NCI-H146 (cell line): Measurements from ENCODE around the gene ABCC9.
"Not testable (repeated sequence)": the region's sequence is repeated elsewhere in the genome, so short reads cannot be mapped to it uniquely, and the experiment has no call there.

Source experiments
- DNase-seq: peaks from one replicate; lab custom pipeline; 2025; lab: John Stamatoyannopoulos, UW

Gene ABCC9

GRCh38 chr12:21814814-21815213 is 126.4 kb downstream of the ABCC9 start:
- DNase-seq = no peak

- DNase-seq = no peak
Measured at GRCh38 chr12:21814327-21814726, 126.9 kb downstream of the ABCC9 start.

GRCh38 chr12:21813751-21814150 is 127.5 kb downstream of the ABCC9 start:
- no peak for DNase-seq

GRCh38 chr12:21813125-21813524 is 128.1 kb downstream of the ABCC9 start:
- DNase-seq = no peak

GRCh38 chr12:21812340-21812739 is 128.9 kb downstream of the ABCC9 start:
- not testable (repeated sequence) for DNase-seq

GRCh38 chr12:21809100-21809499 is 132.1 kb downstream of the ABCC9 start:
- no peak for DNase-seq

- no peak for DNase-seq
Measured at GRCh38 chr12:21806255-21806654, 135.0 kb downstream of the ABCC9 start.

GRCh38 chr12:21801522-21802288 is 139.5 kb downstream of the ABCC9 start:
- no peak for DNase-seq

GRCh38 chr12:21800011-21800410 is 141.2 kb downstream of the ABCC9 start:
- DNase-seq = no peak

GRCh38 chr12:21797539-21797938 is 143.7 kb downstream of the ABCC9 start:
- no peak for DNase-seq

GRCh38 chr12:21795648-21796328 is 145.4 kb downstream of the ABCC9 start:
- no peak for DNase-seq

GRCh38 chr12:21794807-21795595 is 146.2 kb downstream of the ABCC9 start:
- not testable (repeated sequence) for DNase-seq

GRCh38 chr12:21789687-21790086 is 151.5 kb downstream of the ABCC9 start:
- not testable (repeated sequence) for DNase-seq

GRCh38 chr12:21788089-21788983 is 152.9 kb downstream of the ABCC9 start:
- DNase-seq = no peak

GRCh38 chr12:21786041-21786531 is 155.1 kb downstream of the ABCC9 start:
- no peak for DNase-seq

GRCh38 chr12:21782723-21783122 is 158.5 kb downstream of the ABCC9 start:
- not testable (repeated sequence) for DNase-seq

GRCh38 chr12:21780786-21781185 is 160.4 kb downstream of the ABCC9 start:
- DNase-seq = no peak

GRCh38 chr12:21776175-21776574 is 165.1 kb downstream of the ABCC9 start:
- no peak for DNase-seq

- no peak for DNase-seq
Measured at GRCh38 chr12:21775133-21775820, 165.9 kb downstream of the ABCC9 start.

GRCh38 chr12:21774358-21775132 is 166.7 kb downstream of the ABCC9 start, which contains the start of gene KCNJ8:
Gene KCNJ8 (minus strand): TSS chr12:21774706. CDS start chr12:21773616, 1,090 bp downstream.
- peak; percentile 43 for DNase-seq
